Activated CD4-positive, alpha-beta T cell treated with anti-CD3 and anti-CD28 coated beads for 24 hours (primary cell): ENCODE results near the gene LYRM4.

Experiments used
- DNase-seq, 2 donors: peaks; one replicate each; pipeline ENCODE4 v3.0.0-alpha.2; 2020; ENCODE audit warnings: low read depth in 2 of 2

LYRM4 gene

DNA sequence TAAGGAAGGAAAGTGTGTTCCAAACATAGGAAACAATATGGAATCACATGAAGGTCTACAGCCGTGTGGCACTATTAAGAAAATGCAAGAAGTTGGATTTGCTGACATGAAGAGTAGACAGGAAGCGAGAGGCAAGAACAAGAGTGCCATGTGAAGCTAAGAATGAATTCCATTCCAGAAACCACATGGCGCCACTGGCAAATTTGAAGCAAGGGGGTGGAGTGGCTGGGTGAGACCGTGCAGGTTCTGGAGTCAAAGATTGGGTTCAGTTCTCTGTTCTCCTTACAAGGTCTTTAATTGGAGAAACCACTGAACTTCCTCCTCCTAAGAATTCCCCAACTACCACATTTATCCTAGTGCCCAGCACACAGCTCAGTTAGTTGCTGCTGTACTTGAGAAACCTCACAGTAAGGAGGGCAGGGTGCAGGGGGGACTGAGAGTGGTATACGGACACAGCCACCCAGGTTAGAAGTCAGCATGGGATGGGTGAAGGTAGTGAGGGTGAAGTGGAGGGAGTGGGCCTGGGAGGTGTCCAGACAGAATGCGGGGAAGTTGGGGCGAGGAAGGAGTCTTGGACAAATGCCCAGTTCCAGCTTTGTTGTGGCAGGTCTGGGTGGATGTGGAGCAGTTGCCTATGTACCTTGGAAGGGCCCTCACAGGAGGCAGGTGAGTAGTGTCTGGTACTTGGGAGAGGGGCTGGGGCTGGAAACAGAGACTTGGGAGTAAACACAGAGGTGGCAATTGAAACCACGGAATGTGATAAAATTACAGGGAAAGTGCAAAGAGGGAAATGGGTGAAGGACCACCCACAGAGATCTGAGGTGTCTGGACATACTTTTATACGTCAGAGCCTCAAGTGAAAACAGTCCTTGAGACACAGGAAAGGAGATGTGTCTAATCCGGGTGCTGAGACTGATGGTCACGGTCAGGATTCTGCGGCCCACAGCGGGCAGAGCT, 14.3 kb downstream of the LYRM4 start:
- DNase-seq, result no peak

DNA sequence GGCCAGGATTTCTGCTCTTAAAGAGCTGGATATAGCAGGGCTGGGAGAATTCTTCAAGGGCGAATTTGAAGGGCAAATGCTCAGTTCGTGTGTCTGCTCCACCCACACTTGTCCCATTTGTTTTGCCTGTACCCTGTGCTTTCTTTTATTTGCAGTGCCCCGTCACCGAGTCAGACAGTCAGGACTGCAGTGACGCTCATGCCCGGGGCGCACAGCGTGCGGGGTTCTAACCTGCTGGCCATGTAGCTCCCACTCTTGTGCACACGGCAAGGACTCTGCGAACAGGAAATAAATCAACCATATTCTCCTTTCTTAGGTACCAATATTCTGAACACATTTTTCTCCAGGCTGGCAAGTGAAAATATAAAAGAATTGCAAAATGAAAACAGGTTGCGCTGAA, 17.7 kb downstream of the LYRM4 start:
- DNase-seq, result no peak

DNA sequence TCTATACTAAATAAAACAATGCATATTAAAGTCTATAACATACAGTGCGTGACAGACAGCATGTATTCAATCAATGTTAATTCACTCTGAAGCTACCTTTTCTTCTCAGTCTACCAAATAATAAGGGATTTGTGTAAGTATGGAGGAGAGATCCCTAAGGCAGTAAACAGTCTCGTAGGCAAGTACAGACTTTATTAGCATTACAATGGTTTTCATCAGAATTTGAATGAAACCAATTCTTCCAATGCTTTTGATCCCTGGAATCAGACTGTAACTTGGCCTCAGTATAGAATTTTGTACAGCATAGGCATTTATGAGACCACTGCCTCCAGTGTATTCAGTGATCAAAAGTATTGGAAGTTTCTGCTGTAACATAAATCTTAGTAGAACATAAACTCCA, 19.5 kb downstream of the LYRM4 start:
- DNase-seq, result no peak

DNA sequence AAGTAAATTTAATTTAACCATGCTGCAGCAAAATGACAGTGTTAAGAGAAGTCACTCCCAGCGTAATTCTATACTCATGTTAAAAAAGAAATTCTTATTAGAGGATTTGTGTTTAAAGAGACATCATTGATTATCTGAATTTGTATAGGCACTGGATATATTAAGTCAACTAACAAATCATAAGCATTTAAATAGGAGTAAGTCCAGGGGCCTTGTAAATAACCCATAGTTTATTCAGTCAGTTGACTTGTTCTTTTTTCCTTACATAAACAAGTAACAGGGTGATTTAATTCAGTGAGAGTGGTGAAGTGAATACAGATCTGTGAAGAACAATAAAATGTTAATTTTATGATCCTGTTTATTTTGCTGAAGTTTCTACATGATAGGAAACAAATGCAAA, 22.4 kb downstream of the LYRM4 start:
- DNase-seq, result no peak

DNA sequence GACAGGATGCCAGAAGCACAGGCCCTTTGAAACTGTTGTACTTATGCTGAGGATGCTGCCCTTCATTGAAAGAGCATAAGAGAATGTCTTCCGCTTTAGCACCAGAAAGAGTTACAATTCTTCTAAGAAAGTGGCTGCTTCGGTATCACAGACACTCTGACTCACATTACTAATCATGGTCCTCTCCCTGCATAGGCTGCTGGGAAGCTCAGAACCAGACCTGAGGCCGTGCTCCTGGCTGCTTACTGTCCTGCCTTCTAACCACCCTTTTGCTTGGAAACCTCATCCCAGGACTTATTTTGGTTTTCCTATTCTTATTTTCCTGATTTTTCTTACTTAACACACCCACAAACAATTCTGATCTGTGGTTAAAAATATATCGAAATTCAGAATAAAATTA, 22.9 kb downstream of the LYRM4 start:
- no peak for DNase-seq

DNA sequence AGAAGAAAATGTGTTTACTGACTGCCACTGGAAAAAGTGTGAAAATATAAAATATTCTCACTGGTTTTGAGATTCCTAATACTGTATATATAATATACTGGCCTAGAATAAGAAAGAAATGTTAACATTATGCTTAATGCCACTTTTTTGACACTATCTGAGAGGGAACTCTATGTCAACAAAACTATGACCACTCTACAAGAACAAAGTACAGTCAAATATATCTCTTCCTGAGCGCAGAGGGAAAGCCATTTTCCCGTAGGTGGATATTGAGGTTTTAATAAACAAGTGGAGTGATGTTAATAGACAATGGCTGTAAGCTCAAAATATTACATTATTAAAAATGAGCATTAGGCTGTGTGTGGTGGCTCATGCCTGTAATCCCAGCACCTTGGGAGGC, 24.9 kb downstream of the LYRM4 start:
- DNase-seq, result no peak

DNA sequence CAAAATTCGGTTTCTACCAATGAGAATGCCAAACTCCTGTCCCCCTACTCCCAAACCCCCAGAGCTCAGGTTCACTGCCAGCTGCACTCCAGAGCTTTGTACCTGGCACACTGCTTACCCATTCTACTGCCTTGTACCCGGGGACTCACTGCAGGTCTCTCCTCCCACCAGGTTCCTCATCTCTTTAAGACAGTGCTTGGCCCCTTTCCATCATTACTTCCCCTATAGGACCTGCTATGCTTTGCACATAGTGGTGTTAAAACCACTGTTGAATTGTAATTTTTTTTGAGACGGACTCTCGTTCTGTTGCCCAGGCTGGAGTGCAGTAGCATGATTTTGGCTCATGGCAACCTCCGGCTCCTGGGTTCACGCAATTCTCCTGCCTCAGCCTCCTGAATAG, 25.9 kb downstream of the LYRM4 start:
- DNase-seq, result no peak

DNA sequence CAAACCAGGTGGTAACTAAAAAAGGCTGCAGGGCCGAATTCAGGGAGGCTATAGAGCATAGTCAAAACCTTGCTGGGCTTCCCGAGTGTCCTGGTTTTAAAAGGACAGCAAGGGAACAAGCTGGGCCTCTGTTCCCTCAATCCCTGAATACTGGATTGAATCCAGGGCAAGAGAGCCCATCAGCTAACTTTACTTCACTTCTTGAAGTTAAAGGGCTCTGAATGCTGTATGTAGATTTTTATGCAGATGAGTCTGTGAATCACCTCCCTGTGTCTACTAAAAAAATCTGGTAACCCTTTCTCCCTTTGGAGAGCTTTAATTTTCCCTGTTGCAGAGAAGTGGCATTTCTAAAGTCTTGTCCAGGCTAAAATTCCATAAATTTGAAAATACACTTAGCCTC, 29.5 kb downstream of the LYRM4 start:
- DNase-seq, result no peak

DNA sequence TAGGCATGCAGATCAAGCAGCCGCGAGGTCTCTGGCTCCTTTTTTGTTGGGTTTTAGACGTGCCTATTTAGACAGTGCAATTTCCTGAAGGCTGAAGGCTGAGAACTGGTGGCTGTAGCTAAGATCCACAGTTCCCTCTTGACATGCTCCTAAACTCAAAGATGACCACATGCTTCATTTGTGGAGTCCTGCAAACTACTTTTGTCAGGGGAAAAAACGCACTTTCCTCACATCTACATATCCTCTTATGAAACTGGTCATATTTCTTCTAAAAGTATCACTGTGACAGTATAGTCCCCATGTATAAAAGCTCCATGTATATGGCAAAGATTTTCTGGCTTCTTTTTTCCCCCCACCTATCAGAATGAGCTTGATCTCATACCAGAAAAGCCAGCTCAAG, 30.7 kb downstream of the LYRM4 start:
- no peak for DNase-seq

DNA sequence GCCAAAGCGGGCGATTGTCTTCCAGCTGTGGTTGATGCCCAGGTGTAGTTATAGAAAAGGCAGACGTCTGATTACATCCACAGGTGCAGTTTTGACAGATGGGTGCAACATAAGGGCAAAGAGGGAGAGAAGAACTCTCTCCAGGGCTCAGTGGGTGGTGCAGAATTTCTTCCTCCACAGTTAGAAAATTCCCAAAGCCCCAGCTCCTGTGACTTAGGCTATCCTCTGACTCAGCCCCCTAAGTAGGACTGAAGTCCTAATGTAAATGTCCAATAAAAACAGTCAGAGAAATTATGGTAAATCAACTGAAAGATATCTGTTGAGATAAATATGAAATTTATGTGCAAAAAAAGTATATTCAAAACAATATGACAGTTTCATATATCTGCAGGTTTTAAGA, 31.4 kb downstream of the LYRM4 start:
- no peak for DNase-seq

DNA sequence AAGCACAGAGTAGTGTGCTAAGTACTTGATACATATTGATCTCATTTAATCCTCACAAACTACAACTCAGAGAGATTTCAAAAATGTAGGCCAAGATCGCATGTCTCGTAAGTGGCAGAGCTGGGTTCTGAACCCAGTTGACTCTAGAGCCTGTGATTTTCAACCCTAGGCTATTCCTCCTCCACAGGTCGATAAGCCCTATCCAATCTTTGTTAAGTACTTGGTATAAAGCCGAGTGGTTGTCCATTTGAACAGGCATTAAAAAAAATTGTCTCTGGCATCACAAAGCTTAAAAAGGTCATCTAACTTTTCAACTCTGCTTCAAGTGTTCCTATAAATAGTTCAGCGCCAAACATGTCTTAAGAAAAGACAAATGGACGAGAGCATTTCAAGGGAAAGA, 37.4 kb downstream of the LYRM4 start:
- no peak for DNase-seq

DNA sequence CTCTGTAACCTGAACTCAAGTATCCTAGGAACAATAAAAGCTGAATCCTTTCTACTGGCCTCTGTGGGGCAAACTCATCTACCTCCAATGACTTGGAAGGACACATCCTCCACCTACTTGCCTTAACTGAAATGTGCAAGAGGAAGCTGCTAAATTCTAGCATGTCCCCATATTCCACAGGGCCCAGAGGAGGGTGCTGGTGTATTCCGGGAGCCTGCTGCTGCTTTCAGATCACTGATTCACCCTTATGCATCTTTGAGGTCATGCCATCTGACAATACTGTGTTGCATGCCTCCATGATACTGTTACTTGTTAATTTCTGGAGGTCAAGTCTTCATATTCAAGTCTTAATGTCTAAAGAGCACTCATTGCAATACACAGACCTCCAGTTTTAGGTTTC, 40.3 kb downstream of the LYRM4 start:
- no peak for DNase-seq

DNA sequence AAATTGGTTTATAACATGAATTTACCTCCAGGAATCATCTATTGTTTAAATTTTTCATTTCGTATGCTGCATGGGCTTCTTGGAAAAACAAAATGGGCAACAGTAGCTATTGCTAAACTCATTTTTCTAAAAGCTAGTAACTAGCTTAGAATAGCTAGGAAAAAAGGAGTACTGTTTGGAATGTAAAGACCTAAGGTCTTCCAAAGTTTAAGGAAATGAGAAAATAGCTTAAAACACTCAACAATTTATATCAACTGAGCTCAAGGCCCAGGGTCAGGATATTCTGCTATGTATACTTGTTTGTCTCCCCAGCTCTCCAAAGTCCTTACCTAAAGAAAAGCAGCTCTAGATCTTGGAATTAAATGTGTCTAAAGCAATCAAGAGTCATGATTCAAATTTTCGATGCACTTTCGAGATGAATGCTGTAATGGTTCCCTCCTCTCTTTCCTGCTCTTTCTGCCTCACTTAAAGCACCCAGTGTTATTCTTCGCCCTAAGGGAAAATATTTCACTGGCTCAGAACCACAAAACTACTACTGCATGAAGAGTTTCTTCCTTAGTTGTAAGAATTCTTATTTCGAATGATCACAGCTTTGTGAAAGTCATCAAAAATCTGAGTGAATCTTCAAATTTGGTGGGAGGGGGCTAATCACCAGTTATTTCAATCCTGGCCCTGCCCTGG, 41.6 kb downstream of the LYRM4 start:
- no peak for DNase-seq

DNA sequence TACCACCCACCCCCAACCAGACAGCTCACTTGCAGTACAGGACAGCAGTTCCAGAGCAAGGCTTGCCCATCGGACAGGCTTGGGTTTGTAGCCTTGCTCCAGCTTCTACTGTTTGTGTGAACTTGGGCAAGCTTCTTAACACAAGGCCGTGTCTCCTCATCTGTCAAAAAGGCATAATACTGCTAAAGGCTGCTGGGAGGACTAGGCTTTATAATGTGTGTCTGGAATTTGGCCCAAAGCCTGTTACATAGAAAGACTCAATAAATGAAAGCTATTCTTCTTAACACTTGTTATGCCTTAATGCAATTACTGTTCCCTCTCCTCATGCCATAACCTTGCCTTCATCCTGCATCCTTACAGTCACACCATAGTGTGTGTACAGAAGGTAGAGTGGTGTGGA, 43.4 kb downstream of the LYRM4 start:
- no peak for DNase-seq

DNA sequence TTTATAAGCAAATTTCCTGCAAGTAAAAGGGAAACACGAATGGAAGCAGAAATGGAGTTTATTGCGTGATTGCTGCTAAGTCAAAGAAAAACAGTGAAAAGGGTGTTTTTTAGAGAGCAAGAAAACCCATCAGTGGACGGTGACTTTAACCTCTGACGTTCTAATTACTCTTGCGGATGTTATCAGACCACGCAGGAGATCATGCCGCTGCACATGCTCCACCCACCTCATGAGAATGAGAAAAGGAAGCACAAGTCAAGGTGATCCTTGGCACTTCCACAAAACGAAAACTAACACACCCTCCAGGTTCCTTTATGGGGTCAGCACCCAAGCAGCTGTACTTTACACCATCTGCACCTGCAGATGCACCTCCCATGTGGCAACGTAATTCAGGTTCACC, 45.0 kb downstream of the LYRM4 start:
- DNase-seq, result no peak

DNA sequence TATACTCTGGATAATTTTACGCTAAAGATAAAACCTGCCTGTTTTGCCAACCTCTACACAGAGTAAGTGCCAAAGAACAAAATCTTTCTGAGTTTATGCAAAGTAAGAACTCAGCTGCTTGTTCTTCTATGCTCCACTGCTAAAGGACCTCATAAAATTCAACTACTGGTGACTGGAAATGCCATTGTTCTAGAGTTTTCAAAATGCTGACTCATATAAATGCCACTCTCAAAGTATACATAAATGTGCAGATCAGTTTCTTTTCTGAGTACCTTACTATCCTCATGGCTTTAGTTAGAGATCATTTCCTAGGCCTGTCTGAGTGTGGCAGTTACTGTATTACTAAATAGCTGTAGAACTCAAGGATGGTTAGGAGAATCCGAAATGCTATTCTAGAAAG, 45.6 kb downstream of the LYRM4 start:
- no peak for DNase-seq

DNA sequence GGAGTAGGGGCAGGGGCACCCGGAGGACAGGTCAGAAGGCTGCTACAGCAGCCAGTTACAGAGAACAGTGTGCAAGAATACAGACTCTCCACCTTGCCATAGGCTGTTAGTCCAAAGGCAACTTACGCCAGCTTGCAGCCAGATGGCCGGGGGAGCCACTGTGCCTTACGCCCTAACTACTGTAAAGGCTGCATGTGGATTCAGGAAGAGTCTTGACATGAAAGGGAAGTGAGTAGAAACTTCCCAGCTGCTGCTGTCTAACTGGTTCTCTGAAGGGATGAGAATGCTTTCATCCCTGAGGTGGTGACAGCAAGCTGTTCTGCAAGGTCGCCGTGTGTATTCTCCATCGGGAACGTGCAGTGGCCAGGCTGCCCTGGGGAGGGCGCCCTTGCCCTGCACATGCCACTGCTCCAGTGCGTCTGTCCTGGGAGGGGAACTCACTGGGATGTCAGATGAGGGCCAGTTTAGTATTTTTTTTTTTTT, 46.1 kb downstream of the LYRM4 start:
- peak in 1 of 2 donors; percentile 4 for DNase-seq

DNA sequence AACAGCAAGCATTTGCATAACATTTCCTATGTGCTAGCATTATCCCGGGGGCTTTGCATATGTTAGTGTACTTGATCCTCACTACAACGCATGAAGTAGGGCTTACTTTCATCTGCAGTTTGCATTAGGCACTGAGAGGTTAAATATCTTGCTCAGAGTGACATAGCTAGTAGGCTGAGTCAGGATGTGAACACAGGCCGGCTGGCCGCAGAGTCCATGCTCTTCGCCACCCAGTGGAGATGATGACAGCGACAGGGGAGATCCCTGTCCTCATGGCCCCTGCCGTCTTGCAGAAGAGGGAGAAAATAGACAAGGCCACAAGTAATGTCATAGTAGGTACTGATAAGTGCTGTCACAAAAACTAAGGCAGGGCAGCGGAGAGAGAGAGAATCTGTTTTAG, 46.9 kb downstream of the LYRM4 start:
- DNase-seq, result no peak

DNA sequence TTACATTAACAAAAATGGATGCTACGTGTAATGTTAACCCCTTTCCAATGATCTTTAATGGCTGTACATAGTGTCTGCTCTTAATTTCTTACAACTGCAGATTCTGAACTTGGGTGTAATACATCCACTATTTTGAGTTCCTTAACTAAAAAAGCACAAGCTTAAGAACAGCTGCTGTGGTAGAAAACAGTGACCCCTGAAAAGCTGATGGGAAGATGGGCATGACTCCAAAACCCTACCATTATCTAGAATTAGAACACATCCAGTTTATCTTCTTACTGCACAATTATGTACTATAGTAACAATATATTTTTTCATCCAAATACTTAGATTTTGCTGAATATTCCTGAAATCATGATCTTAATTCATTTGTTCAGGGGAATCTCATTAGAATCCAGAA, 49.3 kb downstream of the LYRM4 start:
- DNase-seq, result no peak

DNA sequence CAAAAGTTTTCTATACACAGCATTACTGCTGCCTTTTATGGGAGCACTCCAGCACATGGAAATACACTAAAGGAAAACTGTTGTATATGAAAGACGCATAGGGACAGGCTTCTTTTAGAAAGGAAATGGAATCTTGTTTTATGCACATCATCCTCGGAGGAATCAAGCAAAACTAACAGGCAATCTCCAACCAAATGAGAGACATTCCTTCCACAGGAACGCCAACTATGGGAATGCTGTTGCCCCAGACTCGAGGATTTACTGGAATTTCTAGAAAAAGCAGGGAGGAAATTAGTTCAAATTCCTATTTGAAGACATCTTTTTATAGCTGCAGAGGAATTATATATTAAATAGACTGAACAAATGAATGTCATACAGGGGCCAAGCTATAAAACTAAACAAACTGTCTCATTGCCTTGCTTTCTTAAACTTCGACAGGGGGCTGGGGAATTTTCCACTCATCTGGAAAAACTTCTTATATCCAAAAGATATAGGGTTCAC, 52.2 kb downstream of the LYRM4 start:
- no peak for DNase-seq

DNA sequence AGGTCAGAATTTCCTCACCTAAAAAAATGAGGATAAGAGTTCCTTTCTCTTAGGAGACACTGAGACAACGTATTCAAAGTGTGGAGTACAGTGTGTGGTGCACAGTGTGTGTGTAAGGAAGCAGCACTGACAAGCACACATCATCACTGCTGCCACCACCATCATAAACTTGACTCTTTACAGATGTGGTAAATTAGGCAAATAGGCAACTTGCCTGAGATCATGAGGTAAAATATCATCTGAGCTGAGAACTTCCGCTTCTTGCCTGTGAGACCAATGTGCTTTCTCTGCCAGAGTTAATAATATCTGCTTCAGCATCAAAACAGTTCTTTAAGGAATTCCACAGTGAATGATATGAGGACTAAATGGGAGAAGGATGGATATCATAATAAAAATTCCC, 52.7 kb downstream of the LYRM4 start:
- no peak for DNase-seq

DNA sequence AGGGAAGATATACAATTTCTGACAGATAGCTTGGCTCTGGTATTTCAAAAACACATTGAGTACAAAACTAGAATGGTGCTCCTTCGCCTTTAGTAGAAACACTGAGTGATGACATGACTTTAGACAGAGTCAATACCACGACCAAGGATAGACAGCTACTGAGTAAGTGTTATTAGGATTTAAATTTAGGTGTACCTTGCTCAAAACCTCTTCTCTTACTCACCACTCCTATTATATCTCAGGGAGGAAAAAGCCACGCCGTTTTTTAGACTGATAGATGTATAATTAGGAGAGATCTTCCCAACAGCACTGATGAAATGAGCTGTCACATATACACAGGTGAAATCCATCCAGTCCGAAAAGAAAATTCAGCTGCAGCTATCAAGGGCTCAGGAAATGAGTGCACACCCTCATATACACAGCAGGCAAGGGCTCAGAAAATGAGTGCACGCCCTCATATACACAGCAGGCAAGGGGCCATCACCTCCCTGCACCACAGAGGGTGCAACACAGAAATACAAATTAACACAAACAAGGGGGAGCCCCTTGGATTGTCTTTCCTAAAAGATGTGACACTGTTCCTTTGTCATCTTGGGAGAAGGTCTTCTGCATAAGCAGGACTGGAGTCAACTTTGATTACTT, 53.7 kb downstream of the LYRM4 start:
- DNase-seq, result no peak
